GM10266 (cell line): Measurements from ENCODE around the gene KCNK4.

ENCODE experiments used
- DNase-seq: peaks from one replicate; pipeline ENCODE4 v3.0.0; 2012; ENCODE audit errors: extremely low spot score
- TF ChIP-seq, protein P1 (sequence below): IDR thresholded peaks from 2 replicates; pipeline ENCODE4 v1.5.1; 2012; ENCODE audit warnings: mild to moderate bottlenecking, low read depth; ENCODE audit not compliant: control insufficient read depth, insufficient read depth; ENCODE audit errors: missing control alignments

Gene KCNK4

DNA sequence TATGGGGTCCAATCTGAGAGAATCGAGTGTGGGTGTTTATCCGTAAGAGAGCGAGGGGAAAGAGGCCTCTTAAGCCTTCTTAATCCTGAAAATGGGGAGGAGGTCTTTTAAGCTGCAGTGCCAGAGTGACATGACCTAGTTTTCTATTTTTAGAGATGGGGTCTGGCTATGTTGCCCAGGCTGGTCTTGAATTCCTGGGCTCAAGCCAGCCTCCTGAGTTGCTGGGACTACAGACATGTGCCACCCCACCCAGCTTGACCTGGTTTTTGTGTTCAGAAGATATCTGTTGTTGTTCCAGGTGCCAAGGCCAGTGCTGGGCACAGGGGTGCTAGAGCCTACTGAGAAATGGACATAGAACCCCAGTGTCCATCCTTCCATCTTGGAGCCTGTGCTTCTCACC is 8.0 kb upstream of the KCNK4 start:
- TF ChIP-seq, protein P1, sequence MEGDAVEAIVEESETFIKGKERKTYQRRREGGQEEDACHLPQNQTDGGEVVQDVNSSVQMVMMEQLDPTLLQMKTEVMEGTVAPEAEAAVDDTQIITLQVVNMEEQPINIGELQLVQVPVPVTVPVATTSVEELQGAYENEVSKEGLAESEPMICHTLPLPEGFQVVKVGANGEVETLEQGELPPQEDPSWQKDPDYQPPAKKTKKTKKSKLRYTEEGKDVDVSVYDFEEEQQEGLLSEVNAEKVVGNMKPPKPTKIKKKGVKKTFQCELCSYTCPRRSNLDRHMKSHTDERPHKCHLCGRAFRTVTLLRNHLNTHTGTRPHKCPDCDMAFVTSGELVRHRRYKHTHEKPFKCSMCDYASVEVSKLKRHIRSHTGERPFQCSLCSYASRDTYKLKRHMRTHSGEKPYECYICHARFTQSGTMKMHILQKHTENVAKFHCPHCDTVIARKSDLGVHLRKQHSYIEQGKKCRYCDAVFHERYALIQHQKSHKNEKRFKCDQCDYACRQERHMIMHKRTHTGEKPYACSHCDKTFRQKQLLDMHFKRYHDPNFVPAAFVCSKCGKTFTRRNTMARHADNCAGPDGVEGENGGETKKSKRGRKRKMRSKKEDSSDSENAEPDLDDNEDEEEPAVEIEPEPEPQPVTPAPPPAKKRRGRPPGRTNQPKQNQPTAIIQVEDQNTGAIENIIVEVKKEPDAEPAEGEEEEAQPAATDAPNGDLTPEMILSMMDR = no peak
- no peak for DNase-seq

DNA sequence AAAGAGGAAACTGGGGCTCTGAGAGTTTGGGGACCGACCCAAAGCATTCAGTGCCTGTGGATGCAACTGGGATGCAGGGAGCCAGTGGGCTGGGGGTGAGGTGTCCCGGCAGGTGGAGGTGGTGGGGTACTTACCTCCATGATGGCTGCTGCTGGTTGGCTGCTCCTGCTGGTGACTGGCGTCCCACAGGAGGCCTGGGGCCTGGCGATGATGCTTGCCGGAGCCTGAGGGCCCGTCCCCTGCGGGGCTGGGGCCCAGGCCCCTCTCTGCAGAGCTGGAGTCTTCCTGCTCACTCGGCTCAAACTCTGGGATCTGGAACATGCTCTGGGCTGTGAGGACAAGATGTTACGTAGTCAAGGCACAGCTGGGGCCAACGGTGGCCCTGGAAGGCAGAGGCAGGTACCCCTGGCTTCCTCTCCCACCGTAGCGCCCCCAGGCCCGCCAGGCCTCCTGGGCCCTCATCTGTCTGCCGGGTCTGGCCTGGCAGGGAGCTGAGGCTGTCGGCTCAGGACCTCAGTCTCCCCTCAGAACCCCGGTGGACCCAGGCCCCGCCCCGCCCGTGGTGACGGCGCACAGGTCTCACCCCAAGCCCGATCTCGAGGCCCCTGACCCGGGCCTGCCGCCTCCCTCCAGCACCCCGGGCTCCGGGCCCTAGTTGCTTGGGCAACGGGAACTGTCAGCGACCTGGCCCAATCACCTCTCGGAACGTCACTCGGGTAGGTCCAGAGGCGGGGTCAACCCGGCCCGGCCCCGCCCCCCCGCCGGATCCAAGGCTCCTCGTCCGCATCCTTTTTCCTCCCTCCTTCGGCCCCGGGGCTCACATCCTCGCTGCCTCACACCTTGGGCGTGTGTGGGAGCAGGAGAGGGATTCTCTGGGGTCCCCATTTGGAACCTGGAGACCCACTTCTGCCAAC is 6.8 kb upstream of the KCNK4 start, which contains the start of gene BAD:
Gene BAD (minus strand): TSS at position 618 of the 914 bp plus-strand sequence. CDS start 297 bp downstream, at position 321.
- TF ChIP-seq, protein P1 = no peak
- DNase-seq = peak; percentile 99

DNA sequence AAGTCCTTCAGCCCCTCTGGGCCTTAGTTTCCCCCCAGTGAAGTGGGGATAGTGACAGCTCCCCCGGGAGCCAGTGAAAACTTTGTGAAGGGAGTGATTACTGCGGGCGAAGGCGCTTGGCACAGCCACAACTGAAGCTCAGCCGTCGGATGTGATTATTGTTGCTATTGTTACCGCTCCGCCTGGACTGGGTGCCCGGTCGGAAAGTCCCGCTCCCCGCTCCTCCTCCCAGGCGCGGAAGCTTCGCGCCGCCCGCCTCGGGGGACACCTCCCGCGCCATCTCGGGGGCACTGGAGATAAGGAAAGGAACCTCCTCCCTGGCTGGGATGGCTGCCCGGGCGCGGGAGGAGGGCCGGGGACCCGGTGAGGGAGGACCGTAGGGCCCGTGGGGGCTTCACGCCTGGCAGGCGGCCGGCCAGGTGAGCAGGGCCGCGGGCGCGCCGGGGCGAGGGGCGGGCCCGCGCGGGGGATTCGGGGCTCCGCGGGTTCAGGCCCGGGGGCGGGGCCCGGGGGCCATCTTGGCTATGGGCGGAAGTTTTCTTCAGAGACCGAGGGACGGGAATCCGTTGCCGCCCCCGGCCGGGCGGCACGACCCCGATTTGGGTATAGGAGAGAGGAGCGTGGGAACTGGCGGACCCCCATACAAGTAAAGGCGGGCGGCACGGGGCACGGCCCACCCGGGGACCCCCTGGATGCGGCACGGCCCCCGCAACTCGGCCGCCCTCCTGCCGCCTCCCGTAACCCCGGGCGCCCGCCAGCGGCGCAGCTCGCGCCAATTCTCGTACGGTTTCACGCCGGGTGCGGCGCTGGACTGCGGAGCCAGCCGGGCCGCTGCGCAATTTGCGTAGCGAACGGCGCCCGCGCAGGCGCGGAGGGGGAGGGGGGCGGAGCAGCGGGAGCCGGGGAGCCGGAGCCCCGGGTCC is 5.9 kb upstream of the KCNK4 start, which contains the start of gene GPR137:
Gene GPR137 (plus strand): TSS at position 887 of the 923 bp plus-strand sequence. CDS start 677 bp downstream, outside the sequence.
- DNase-seq = peak; percentile 97
- TF ChIP-seq, protein P1 = no peak

DNA sequence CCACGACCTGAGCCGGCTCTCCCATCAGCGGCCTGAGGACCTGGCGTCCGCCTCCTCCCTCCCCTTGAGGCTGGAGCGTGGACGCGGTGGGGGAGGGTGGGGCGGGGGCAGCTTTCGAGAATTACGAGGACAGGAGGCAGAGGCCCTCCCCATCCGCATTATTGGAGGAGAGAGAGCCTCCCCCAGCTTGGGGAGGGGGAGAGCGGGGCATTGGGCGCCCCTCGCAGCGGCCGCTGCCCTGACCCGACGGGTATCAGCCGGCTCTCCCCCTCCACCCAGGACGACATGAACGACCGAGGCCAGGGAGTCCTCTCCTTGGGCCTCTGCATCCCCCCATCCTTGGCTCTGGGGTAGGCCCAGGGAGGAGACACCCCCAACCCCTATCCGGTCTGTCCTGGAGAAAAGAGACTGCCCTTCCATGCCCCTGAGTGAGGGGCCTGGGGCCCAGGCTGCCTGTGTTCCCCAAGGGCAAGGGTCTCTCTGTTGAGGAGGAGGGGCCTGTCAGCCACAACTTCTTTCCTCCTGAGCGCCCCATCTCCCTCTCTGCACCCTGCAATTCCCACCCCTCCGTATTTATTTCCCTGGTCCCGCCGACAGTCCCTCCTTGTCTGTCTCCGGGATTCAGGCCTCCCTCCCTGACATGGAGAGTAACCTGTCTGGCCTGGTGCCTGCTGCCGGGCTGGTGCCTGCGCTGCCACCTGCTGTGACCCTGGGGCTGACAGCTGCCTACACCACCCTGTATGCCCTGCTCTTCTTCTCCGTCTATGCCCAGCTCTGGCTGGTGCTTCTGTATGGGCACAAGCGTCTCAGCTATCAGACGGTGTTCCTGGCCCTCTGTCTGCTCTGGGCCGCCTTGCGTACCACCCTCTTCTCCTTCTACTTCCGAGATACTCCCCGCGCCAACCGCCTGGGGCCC is 5.0 kb upstream of the KCNK4 start:
- DNase-seq = no peak

DNA sequence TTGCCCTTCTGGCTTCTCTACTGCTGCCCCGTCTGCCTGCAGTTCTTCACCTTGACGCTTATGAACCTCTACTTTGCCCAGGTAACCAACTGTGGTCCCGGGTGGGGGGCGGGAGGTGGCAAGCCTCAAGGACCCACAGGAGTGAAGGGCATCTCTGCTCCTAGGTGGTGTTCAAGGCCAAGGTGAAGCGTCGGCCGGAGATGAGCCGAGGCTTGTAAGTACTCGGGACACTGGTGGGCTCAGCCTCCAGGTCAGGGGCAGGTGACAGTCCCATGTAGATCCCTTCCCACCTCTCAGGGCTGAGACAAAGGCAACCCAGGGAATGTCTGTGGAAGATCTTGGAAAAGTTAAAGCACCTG is 4.3 kb upstream of the KCNK4 start:
- TF ChIP-seq, protein P1 = no peak
- no peak for DNase-seq

More for the DNA sequence above, 5.0 kb upstream of the KCNK4 start:
- TF ChIP-seq, protein P1 = peak; percentile 32

DNA sequence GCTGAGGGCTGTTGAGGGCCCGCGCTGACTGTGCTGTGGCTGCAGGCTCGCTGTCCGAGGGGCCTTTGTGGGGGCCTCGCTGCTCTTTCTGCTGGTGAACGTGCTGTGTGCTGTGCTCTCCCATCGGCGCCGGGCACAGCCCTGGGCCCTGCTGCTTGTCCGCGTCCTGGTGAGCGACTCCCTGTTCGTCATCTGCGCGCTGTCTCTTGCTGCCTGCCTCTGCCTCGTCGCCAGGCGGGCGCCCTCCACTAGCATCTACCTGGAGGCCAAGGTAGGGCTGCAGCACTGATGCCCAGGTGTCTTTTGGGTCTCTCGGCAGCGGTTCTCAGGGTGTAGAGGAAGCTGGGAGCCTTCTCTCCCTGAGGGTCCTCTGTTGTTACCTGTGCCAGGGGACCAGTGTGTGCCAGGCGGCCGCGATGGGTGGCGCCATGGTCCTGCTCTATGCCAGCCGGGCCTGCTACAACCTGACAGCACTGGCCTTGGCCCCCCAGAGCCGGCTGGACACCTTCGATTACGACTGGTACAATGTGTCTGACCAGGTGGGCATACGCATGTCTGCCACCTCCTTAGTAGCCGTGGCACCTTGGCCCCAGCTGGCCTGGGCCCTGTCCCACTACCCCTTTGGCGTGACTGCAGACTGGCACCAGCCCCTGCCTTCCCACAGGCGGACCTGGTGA is 3.3 kb upstream of the KCNK4 start:
- TF ChIP-seq, protein P1 = no peak
- no peak for DNase-seq
